Measurements from ENCODE around the gene SIGLEC5.

GRCh38 chr19:51566489-51567100 lies 63.6 kb downstream of the SIGLEC5 start:
- TF ChIP-seq CTCF (IDR thresholded peaks at IDR 0.05; ENCODE audit: insufficient read depth, low read length) (no peak), POLR2AphosphoS5 (IDR thresholded peaks at IDR 0.05; ENCODE audit: low read depth) (no peak), GABPA (IDR thresholded peaks at IDR 0.05; ENCODE audit: low read depth) (no peak), REST (IDR thresholded peaks at IDR 0.05; ENCODE audit: insufficient replicate concordance, low read depth) (no peak)
